Karpas-422 (cell line): ENCODE measurements around the gene FGR. TPM values are rescaled to one million over a fixed set of nuclear protein-coding genes. Genes with fewer than 3 reads are reported as not detected.
"Not testable (repeated sequence)": the region's sequence is repeated elsewhere in the genome, so short reads cannot be mapped to it uniquely, and the experiment has no call there.

Experiments used
- DNase-seq: peaks from one replicate; pipeline ENCODE4 v3.0.0-alpha.2; 2015
- H2AFZ ChIP-seq: fragments of 200-600 bp; sonication (generic); 2 replicates; pipeline ENCODE4 v1.6.1; 2014; ENCODE audit warnings: antibody characterized with exemption, low read length, mixed read lengths
- H3K27ac ChIP-seq: fragments of 200-600 bp; sonication (generic); 2 replicates; pipeline ENCODE4 v1.5.1; 2014; ENCODE audit warnings: mild to moderate bottlenecking, low read length, moderate library complexity
- H3K27me3 ChIP-seq: fragments of 200-600 bp; sonication (generic); 2 replicates; pipeline ENCODE4 v1.6.1; 2014; ENCODE audit warnings: low read length, mixed read lengths
- H3K36me3 ChIP-seq: fragments of 200-600 bp; sonication (generic); 2 replicates; pipeline ENCODE4 v1.6.1; 2014; ENCODE audit warnings: low read length, mixed read lengths; ENCODE audit not compliant: insufficient read depth
- H3K4me1 ChIP-seq: fragments of 200-600 bp; sonication (generic); 2 replicates; pipeline ENCODE4 v1.6.1; 2014; ENCODE audit warnings: mild to moderate bottlenecking, low read length, mixed read lengths
- H3K4me2 ChIP-seq: fragments of 200-600 bp; sonication (generic); 2 replicates; pipeline ENCODE4 v1.6.1; 2014; ENCODE audit warnings: low read length, low read depth, mild to moderate bottlenecking; ENCODE audit not compliant: poor library complexity, severe bottlenecking
- H3K4me3 ChIP-seq: fragments of 200-600 bp; sonication (generic); 2 replicates; pipeline ENCODE4 v1.5.1; 2014; ENCODE audit warnings: mild to moderate bottlenecking, antibody characterized with exemption, low read length, mixed read lengths
- H3K79me2 ChIP-seq: fragments of 200-600 bp; sonication (generic); 2 replicates; pipeline ENCODE4 v1.6.1; 2014; ENCODE audit warnings: mild to moderate bottlenecking, low read length, mixed read lengths
- H3K9ac ChIP-seq: fragments of 200-600 bp; sonication (generic); 2 replicates; pipeline ENCODE4 v1.6.0; 2014; ENCODE audit warnings: low read length
- H3K9me2 ChIP-seq: fragments of 200-600 bp; sonication (generic), shearing (Covaris generic); replicated peaks from 2 replicates; pipeline ENCODE4 v1.6.0; 2014; ENCODE audit warnings: mild to moderate bottlenecking, low read length, moderate library complexity; ENCODE audit not compliant: insufficient read depth
- H3K9me3 ChIP-seq: fragments of 300-700, 200-600 bp; sonication (generic); 2 replicates; pipeline ENCODE4 v1.6.1; 2014; ENCODE audit warnings: low read length, mixed read lengths
- H4K20me1 ChIP-seq: fragments of 200-600 bp; sonication (generic); 2 replicates; pipeline ENCODE4 v1.6.1; 2014; ENCODE audit warnings: mild to moderate bottlenecking, antibody characterized with exemption, low read length, low read depth; ENCODE audit not compliant: insufficient read depth
- total RNA-seq: library from RNA; depleted of rRNA; stranded (reverse); fragments of >200 nt; shearing (Covaris generic); gene quantifications from 2 replicates; pipeline ENCODE4 v1.2.3, GENCODE V29; 2014; ENCODE audit warnings: low replicate concordance

FGR gene
- total RNA-seq, 1 experiment from 2014 or later: 3.0 TPM

DNA sequence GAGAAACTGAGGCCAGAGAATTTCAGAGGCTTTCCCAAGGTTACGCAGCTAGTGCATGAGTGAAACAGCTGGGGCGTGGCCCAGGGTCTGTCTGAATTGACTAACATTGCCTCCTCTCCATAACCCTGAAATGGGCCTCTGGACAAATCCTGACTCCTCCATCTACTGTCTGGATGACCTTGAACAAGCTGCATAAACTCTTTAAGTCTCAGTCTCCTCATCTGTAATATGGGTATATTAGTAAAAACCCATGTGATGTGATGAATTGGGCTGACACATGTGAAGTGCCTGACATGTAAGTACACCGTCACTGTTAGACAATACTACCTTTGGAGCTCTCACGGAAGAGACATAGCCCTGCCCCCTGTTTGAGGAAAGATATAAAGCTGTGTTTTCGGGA is 12.3 kb upstream of the FGR start:
- Histone ChIP-seq H3K4me1 (peaks cover 10% of the 10 kb centered on the region), H3K9me3 (no peaks in the 10 kb centered on the region), H3K4me2 (no peak overlapping the region), H3K79me2 (no peaks in the 10 kb centered on the region), H4K20me1 (no peaks in the 10 kb centered on the region), H3K27me3 (no peaks in the 10 kb centered on the region), H3K36me3 (no peaks in the 10 kb centered on the region), H3K4me3 (no peak overlapping the region), H3K9me2 (no peaks in the 10 kb centered on the region), H2AFZ (no peak overlapping the region), H3K27ac (no peak overlapping the region), H3K9ac (no peak overlapping the region)
- no peak for DNase-seq

DNA sequence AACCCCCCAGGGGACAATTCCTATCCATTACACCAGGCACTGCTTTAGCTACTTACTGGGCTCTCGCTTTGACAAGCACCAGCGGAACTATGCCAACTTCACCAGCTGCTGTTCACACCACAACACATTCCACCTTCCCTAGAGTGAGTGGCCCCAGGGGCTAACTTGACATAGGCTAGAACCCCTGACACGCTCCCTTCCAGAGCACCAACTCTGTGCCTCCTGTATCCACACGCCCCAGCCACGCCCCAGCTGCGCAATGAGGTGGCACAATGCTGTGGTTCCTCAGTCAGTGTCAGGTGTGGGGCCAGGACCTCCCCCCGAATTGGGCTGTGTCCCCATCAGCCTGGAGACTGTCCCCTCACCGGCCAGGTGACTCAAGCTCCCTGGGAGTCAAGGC is 11.7 kb upstream of the FGR start:
- H2AFZ ChIP-seq: no peak overlapping the region
- no peak overlapping the region for H3K9ac ChIP-seq
- no peak for DNase-seq
- no peaks in the 10 kb centered on the region for H3K27me3 ChIP-seq
- H3K4me2 ChIP-seq: no peak overlapping the region
- peaks cover 10% of the 10 kb centered on the region for H3K4me1 ChIP-seq
- H3K9me3 ChIP-seq: no peaks in the 10 kb centered on the region
- no peak overlapping the region for H3K27ac ChIP-seq
- H4K20me1 ChIP-seq: no peaks in the 10 kb centered on the region
- H3K9me2 ChIP-seq: no peaks in the 10 kb centered on the region
- H3K36me3 ChIP-seq: no peaks in the 10 kb centered on the region
- no peaks in the 10 kb centered on the region for H3K79me2 ChIP-seq
- H3K4me3 ChIP-seq: no peak overlapping the region

DNA sequence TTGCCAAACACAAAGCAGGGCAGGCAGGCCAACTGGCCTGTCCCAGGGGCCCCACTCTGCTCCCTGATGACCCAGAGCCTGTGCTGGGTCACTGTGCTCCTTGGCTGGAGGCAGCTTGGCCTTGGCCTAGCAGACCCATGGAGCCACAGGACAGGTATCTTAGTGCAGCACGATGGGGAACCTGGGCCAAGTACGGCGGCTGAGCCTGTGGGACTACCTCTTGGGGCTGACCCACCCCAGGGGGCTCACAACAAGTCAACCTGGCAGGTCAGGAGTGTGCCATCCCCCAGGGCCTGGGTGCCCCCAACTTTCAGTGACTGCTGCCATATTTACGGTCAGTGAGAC is 10.1 kb upstream of the FGR start:
- Histone ChIP-seq H3K4me1 (peaks cover 4% of the 10 kb centered on the region), H3K9me2 (no peaks in the 10 kb centered on the region), H2AFZ (no peak overlapping the region), H3K36me3 (no peaks in the 10 kb centered on the region), H3K9ac (no peak overlapping the region), H3K27ac (no peak overlapping the region), H3K27me3 (no peaks in the 10 kb centered on the region), H3K4me2 (no peak overlapping the region), H4K20me1 (no peaks in the 10 kb centered on the region), H3K79me2 (no peaks in the 10 kb centered on the region), H3K4me3 (no peak overlapping the region), H3K9me3 (no peaks in the 10 kb centered on the region)
- DNase-seq: no peak

DNA sequence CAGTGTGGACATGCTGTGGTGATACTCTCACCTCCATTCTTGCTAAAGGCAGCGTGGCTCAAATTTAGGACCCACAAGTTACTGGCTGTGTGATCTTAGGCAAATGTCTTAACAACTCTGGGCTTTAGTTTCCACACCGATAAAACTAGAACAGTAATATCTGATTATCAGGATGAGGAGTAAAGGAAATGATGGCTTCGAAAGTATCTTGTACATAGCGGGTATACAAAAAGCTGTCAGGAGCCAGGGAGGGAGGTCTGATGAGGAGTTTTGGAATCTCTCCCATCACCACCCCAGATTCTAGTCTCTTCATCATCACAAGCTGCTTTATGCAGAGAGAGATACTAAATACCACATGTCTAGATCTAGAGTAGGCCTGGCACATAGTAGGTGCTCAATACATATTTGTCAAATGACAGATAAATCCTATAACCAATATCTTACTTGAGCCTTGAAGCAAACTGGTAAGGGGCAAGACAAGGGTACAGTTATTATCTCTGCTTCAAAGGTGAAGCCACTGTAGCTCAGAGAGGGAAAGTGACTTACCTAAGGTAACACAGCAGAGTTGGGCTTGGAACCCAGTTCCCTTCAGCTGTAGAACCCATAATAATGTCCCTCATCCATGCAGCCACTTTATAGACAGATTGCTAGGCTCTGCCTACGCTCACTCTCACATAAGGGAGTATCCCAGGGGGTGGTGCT is 9.5 kb upstream of the FGR start:
- Histone ChIP-seq H3K79me2 (no peaks in the 10 kb centered on the region), H3K4me3 (no peak overlapping the region), H3K4me2 (no peak overlapping the region), H4K20me1 (no peaks in the 10 kb centered on the region), H3K9me3 (no peaks in the 10 kb centered on the region), H3K27ac (no peak overlapping the region), H3K27me3 (no peaks in the 10 kb centered on the region), H3K4me1 (peaks cover 4% of the 10 kb centered on the region), H3K9ac (no peak overlapping the region), H3K36me3 (no peaks in the 10 kb centered on the region), H3K9me2 (no peaks in the 10 kb centered on the region), H2AFZ (no peak overlapping the region)
- DNase-seq: no peak

DNA sequence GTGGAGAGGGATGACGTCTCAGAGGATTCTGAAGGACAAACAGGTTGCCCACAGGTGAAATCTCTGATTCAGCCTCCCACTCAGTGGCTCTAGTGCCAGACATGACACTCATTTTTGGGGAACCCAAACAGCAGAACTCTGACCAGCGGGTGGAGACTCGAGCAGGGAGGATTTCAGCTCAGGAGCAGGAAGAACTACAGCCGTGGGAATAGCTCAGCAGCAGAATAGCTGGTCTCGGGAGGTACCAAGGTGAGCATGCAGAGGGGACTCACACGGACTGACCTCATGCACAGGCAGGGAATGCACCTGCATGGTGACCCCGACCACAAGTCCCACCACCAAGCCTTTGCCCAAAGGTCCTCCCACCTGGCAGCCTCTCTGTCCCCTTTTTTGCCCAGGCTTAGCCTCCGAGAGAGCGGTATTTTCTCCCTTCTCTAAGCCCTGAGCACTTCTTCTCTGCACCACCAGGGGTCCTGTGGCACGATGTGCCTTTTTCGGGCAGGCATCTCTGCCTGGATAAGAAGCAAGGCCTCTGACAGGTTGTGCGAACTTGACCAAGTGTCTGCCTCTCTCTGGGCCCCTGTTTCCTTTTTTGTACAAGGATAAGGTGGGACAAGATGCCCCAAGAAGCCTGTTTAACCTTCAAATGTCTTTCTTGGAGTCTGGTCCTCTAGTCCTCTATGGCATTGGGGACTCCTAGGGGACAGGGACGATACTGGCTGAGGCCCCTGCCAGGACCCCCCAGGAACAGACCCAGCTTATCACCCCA is 8.8 kb upstream of the FGR start:
- Histone ChIP-seq H3K4me1 (peaks cover 4% of the 10 kb centered on the region), H3K79me2 (no peaks in the 10 kb centered on the region), H3K4me3 (no peak overlapping the region), H3K27ac (no peak overlapping the region), H4K20me1 (no peaks in the 10 kb centered on the region), H3K4me2 (peak overlapping the region; percentile 12), H2AFZ (no peak overlapping the region; the same call in 1 of the 2 replicates), H3K27me3 (no peaks in the 10 kb centered on the region), H3K9me3 (no peaks in the 10 kb centered on the region), H3K9me2 (no peaks in the 10 kb centered on the region), H3K9ac (no peak overlapping the region), H3K36me3 (no peaks in the 10 kb centered on the region)
- peak; percentile 90 for DNase-seq

DNA sequence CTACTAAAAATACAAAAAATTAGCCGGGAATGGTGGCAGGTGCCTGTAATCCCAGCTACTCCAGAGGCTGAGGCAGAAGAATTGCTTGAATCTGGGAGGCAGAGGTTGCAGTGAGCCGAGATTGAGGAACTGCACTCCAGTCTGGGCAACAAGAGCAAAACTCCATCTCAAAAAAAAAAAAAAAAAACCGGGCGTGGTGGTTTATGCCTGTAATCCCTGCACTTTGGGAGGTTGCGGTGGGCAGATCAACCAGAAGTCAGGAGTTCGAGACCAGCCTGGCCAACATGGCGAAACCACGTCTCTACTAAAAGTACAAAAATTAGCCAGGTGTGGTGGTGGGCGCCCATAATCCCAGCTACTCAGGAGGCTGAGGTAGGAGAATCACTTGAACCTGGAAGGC is 5.5 kb upstream of the FGR start:
- H3K27ac ChIP-seq, H3K36me3 ChIP-seq, H3K9ac ChIP-seq, H3K4me2 ChIP-seq, H4K20me1 ChIP-seq, H3K9me2 ChIP-seq, H3K4me3 ChIP-seq, H3K4me1 ChIP-seq, DNase-seq, H3K9me3 ChIP-seq, H3K79me2 ChIP-seq, H2AFZ ChIP-seq, H3K27me3 ChIP-seq: not testable (repeated sequence)

DNA sequence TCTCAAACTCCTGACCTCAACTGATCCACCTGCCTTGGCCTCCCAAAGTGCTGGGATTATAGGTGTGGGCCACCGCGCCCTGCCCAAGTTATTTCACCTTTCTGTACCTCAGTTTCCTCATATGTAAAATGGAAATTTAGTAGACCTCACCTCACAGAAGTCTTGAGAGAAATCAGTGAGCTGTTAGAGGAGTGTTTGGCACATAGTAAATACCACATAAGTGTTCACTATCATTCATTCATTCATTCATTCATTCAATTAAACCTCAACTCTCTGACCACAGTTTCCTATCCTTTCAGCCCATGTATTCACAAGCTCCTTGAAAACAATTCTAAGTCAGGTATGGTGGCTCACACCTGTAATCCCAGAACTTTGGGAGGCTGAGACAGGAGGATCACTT is 3.8 kb upstream of the FGR start:
- H3K4me3 ChIP-seq: no peak overlapping the region
- H3K9ac ChIP-seq: no peak overlapping the region
- H3K4me1 ChIP-seq: peaks cover 11% of the 10 kb centered on the region
- no peaks in the 10 kb centered on the region for H4K20me1 ChIP-seq
- no peaks in the 10 kb centered on the region for H3K79me2 ChIP-seq
- no peaks in the 10 kb centered on the region for H3K9me2 ChIP-seq
- no peak overlapping the region for H2AFZ ChIP-seq
- no peak for DNase-seq
- H3K9me3 ChIP-seq: no peaks in the 10 kb centered on the region
- no peaks in the 10 kb centered on the region for H3K27me3 ChIP-seq
- no peak overlapping the region for H3K27ac ChIP-seq
- no peaks in the 10 kb centered on the region for H3K36me3 ChIP-seq
- H3K4me2 ChIP-seq: no peak overlapping the region

DNA sequence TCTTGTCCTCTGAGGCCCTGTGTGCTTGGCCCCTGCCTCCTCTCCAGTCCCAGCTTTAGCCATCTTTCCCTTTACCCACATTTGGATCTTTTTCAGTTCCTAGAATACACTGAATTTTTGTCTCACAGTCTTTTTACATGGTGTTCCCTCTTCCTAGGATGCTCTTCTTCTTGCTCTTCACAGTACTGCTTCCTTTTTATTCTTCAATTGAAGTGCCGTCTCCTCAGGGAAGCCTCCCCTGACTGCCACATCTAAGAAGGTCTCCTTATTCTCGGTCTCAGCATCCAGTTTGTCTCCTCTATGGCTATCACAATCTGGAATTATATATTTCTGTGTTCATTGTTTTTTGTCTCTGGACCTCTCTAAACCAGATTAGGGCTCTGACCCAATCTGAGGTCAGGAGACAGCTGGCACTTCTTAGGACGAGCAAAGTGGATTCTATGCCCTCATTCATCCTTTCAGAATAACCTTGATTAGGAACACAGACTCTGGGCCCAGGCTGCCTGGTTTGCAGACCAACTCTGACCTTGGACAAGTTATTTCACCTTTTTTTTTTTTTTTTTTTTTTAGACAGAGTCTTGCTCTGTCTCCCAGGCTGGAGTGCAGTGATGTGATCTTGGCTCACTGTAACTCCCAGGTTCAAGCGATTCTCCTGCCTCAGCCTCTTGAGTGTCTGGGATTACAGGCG is 3.2 kb upstream of the FGR start:
- Histone ChIP-seq H3K27me3 (no peaks in the 10 kb centered on the region), H3K27ac (no peak overlapping the region), H2AFZ (no peak overlapping the region), H3K9me3 (no peaks in the 10 kb centered on the region), H3K36me3 (no peaks in the 10 kb centered on the region), H3K4me3 (no peak overlapping the region), H3K9me2 (no peaks in the 10 kb centered on the region), H3K9ac (no peak overlapping the region), H3K4me1 (peaks cover 14% of the 10 kb centered on the region), H3K4me2 (no peak overlapping the region), H3K79me2 (no peaks in the 10 kb centered on the region), H4K20me1 (no peaks in the 10 kb centered on the region)
- no peak for DNase-seq
